ENCODE results near the gene CPLX1.

GRCh38 chr4:797066-797465 lies 28.9 kb downstream of the CPLX1 start:
- no peak for TF ChIP-seq POU2F2 (IDR thresholded peaks at IDR 0.05; ENCODE audit: low read depth, low read length)
- no peak for TF ChIP-seq POLR2AphosphoS5 (IDR thresholded peaks at IDR 0.05; ENCODE audit: low read depth, low read length)

Measured in GM12891 (cell line).